Esophagus muscularis mucosa (tissue), 4 donors: ENCODE measurements around the gene RBSN. TPM values are rescaled to one million over a fixed set of nuclear protein-coding genes. Genes with fewer than 3 reads are reported as not detected.

Source experiments
- DNase-seq: peaks from one replicate; pipeline ENCODE4 v3.0.0-alpha.2; 2017; ENCODE audit errors: extremely low spot score
- H3K27ac ChIP-seq, 4 donors: fragments of 200-600 bp; sonication (generic); replicated peaks in 1 of 4; 1 replicate in 3 of 4; 2 replicates in 1 of 4; pipeline ENCODE4 v1.5.1; 2016 to 2019; ENCODE audit warnings: mild to moderate bottlenecking in 1 of 4
- H3K27me3 ChIP-seq, 4 donors: fragments of 200-600 bp; sonication (generic); one replicate each; pipeline versions ENCODE4 v1.5.1 to v1.6.0; 2016 to 2019
- H3K36me3 ChIP-seq, 4 donors: fragments of 200-600 bp; sonication (generic); one replicate each; pipeline ENCODE4 v1.5.1; 2016 to 2019
- H3K4me1 ChIP-seq, 4 donors: fragments of 200-600 bp; sonication (generic); one replicate each; pipeline ENCODE4 v1.5.1; 2016 to 2019
- H3K4me3 ChIP-seq, 4 donors: fragments of 200-600 bp; sonication (generic); 1 replicate in 2 of 4; 2 replicates in 2 of 4; pipeline ENCODE4 v1.5.1; 2016 to 2019; ENCODE audit warnings: mild to moderate bottlenecking in 4 of 4, moderate library complexity in 1 of 4
- H3K9me3 ChIP-seq, 4 donors: fragments of 200-600 bp; sonication (generic); 1 replicate in 3 of 4; 2 replicates in 1 of 4; pipeline ENCODE4 v1.5.1; 2016 to 2019
- EP300 ChIP-seq: sonication (generic); formaldehyde crosslinking; IDR thresholded peaks from one replicate; pipeline ENCODE4 v1.6.1; 2017; ENCODE audit warnings: antibody characterized with exemption
- POLR2A ChIP-seq: fragments of 450-650 bp; IDR thresholded peaks from one replicate; pipeline ENCODE4 v1.6.1; 2017; ENCODE audit warnings: antibody characterized with exemption, moderate library complexity, mild to moderate bottlenecking, low read depth
- POLR2AphosphoS5 ChIP-seq, 2 donors: sonication (generic); formaldehyde crosslinking; IDR thresholded peaks; one replicate each; pipeline ENCODE4 v1.6.1; 2017; ENCODE audit warnings: antibody characterized with exemption in 2 of 2
- WGBS: methylation state at CpG from one replicate; pipeline ENCODE4 v1.1.5; 2018; 5-methylcytosine and 5-hydroxymethylcytosine counted together
- intact Hi-C: fragments of 100-400 bp; cut with DNase I; formaldehyde crosslinking; loops from one replicate; pipeline ENCODE4 v1.15.1; 2023
- total RNA-seq, 4 donors: library from RNA; depleted of rRNA; stranded (reverse); fragments of >200 nt; gene quantifications; one replicate each; pipeline versions ENCODE4 v1.1.0 to v1.2.1, GENCODE V29; 2016
- TF ChIP-seq, protein P1 (sequence below), 3 experiments: fragments of 200-600 bp in 2 of 3; fragments of 450-650 bp in 1 of 3; sonication (generic) in 2 of 3; IDR thresholded peaks; one replicate each; pipeline ENCODE4 v1.5.1; 2017 to 2019; ENCODE audit warnings: antibody characterized with exemption in 3 of 3, mild to moderate bottlenecking in 2 of 3, moderate library complexity in 1 of 3

RBSN gene
- total RNA-seq, 4 donors from 2014 or later: 31.6 to 45.7 (median 39.0) TPM

DNA sequence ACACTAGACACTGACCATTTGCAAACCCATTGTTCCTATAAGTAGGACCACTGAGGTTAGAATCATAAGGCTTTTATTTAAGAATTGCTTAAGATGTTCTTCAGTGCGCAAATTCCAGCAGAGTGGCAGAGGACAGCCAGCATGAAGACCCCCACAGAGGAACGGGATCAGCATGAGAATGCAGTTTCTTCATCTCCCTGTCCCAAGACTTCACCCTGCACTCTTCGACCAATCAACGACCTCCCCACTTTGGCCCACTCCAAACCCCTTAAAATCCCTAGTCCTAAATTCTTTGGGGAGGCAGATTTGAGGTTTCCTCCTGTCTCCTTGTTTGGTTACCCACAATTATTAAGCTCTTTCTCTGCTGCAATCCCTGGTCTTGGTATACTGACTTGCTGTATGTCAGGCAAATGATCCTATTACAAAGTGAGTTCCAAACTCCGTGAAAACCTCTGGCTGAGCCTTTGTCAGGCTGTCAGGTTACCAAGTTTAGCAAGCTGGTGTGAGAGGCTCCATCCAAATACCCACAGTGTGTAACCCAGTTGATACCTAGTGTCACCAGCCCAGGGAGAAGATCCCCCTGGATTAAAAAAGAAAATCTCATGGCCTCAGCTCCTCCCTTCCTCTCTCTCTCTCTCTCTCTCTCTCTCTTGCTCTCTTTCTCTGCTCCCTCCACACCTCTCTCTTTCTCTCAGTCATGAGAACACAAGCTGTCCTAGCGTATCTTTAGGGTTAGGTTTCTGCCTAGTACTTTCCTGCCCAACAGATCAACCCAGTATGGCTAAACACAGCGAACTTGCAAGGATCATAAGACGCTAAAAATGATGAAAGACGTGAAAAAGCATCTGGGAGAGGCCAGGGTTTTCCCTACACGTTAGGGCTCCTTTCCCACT is 15.8 kb upstream of the RBSN start:
- intact Hi-C loops: loop anchor here (10.0 kb wide), 1 partner anchor 440 kb away; no protein-coding TSS in a partner anchor
- Histone ChIP-seq H3K27me3 (peaks cover 0 to 14% (median 0%) of the 10 kb centered on the region in 4 donors), H3K27ac (no peak overlapping the region), H3K4me1 (peaks cover 0 to 7% (median 0%) of the 10 kb centered on the region in 4 donors), H3K4me3 (no peak overlapping the region), H3K36me3 (no peaks in the 10 kb centered on the region), H3K9me3 (no peaks in the 10 kb centered on the region)
- no peak for DNase-seq
- WGBS: 74% methylated on average over 10 of the region's 10 CpGs
- TF ChIP-seq POLR2A (no peak), EP300 (no peak), POLR2AphosphoS5 (IDR thresholded peaks at IDR 0.05) (no peak)
- TF ChIP-seq, protein P1, sequence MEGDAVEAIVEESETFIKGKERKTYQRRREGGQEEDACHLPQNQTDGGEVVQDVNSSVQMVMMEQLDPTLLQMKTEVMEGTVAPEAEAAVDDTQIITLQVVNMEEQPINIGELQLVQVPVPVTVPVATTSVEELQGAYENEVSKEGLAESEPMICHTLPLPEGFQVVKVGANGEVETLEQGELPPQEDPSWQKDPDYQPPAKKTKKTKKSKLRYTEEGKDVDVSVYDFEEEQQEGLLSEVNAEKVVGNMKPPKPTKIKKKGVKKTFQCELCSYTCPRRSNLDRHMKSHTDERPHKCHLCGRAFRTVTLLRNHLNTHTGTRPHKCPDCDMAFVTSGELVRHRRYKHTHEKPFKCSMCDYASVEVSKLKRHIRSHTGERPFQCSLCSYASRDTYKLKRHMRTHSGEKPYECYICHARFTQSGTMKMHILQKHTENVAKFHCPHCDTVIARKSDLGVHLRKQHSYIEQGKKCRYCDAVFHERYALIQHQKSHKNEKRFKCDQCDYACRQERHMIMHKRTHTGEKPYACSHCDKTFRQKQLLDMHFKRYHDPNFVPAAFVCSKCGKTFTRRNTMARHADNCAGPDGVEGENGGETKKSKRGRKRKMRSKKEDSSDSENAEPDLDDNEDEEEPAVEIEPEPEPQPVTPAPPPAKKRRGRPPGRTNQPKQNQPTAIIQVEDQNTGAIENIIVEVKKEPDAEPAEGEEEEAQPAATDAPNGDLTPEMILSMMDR (IDR thresholded peaks at IDR 0.05): no peak

DNA sequence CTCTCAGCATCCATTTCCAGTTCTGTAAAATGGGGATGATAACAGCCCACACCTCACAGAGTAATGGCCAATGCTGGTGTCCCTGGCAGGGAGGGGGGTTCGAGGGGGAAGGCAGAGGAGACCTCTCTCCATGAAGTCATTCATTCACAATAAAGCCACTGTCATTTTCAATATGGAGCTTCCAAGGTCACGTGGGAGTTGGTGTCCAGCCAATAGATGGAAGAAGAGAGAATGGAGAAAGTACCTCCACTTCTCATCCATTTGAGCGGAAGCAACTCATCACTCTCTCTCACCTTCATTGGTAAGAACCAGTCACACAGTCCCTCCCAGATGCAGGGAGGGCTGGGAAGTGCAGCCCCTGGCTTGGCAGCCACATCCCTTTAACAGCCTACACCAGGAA is 14.9 kb upstream of the RBSN start:
- no peak for DNase-seq
- H3K27ac ChIP-seq: no peak overlapping the region
- H3K27me3 ChIP-seq: peaks cover 0 to 9% (median 0%) of the 10 kb centered on the region in 4 donors
- intact Hi-C loops: loop anchor here (10.0 kb wide), 1 partner anchor 441 kb away; no protein-coding TSS in a partner anchor
- no peaks in the 10 kb centered on the region for H3K9me3 ChIP-seq
- no peaks in the 10 kb centered on the region for H3K36me3 ChIP-seq
- peaks cover 0 to 5% (median 0%) of the 10 kb centered on the region in 4 donors for H3K4me1 ChIP-seq
- 85% methylated on average over 3 of the region's 3 CpGs for WGBS
- no peak overlapping the region for H3K4me3 ChIP-seq
- no peak for TF ChIP-seq POLR2AphosphoS5 (IDR thresholded peaks at IDR 0.05)

DNA sequence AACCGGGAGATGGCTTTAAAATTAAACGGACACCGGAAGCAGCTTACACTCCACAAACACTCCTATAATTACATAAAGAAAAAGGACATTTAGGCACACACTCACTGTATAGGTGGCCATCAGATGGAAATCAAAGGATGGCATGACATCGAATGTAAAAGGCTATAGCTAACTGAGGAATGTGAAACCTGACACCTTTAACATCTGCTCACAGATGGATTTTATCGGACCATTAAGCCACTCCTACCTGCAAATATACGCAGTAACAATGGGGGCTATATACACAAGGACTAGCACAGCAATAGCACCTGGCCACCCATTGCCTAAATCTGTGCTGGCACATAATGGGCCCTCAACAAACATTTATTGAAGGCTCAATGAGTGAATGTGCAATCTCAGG is 14.5 kb upstream of the RBSN start:
- Histone ChIP-seq H3K36me3 (no peaks in the 10 kb centered on the region), H3K9me3 (no peaks in the 10 kb centered on the region), H3K27me3 (peaks cover 0 to 5% (median 0%) of the 10 kb centered on the region in 4 donors), H3K4me3 (no peak overlapping the region), H3K27ac (no peak overlapping the region), H3K4me1 (peaks cover 0 to 1% (median 0%) of the 10 kb centered on the region in 4 donors)
- intact Hi-C loops: loop anchor here (10.0 kb wide), 1 partner anchor 441 kb away; no protein-coding TSS in a partner anchor
- DNase-seq: no peak
- 46% methylated on average over 6 of the region's 6 CpGs for WGBS
- no peak for TF ChIP-seq POLR2AphosphoS5 (IDR thresholded peaks at IDR 0.05)
- TF ChIP-seq EP300: no peak
- TF ChIP-seq, protein P1 (IDR thresholded peaks at IDR 0.05): no peak
- TF ChIP-seq POLR2A: no peak

DNA sequence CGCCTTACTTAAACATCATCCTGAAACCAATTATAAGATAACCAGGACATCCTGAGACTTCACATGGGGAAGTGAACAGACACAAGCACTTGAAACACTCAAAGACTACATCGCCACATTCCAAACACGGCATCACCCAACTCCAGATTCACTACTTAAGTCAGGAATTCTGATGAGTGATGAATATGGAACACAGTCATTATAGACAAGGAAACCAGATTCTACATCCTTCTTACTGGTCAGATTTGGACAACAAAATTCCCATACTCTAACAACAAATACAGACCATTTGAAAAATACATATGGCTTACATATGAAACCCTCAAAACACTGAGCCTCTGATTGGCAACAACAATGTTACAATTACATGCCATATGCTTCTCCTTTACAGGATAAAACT is 13.1 kb upstream of the RBSN start:
- 81% methylated on average over 3 of the region's 3 CpGs for WGBS
- intact Hi-C loops: loop anchor here (10.0 kb wide), 1 partner anchor 443 kb away; no protein-coding TSS in a partner anchor
- no peak overlapping the region for H3K27ac ChIP-seq

DNA sequence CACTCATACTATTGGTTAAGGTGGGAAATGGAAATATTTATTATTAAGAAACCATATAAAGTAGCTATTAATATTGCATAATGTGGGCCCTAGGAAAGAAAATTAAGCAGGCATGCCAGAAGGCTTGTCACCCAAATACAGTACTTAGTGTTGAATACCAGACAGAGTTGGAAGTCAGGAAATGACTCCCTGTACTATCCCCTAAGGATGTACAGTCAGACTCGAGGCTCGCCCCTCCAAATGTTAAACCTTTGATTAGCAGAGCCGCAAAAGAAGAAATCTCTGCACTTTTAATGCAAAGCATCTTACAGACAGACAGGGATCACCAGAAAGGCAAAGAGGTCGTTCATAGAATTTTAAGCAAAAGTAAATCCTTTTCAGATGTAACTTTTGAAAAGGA is 11.3 kb upstream of the RBSN start:
- Histone ChIP-seq H3K27ac (no peak overlapping the region), H3K4me1 (peaks cover 3 to 8% (median 7%) of the 10 kb centered on the region in 4 donors), H3K9me3 (no peaks in the 10 kb centered on the region), H3K4me3 (no peak overlapping the region), H3K36me3 (no peaks in the 10 kb centered on the region), H3K27me3 (no peaks in the 10 kb centered on the region)
- no peak for DNase-seq
- TF ChIP-seq, protein P1 (IDR thresholded peaks at IDR 0.05): no peak
- TF ChIP-seq POLR2AphosphoS5 (IDR thresholded peaks at IDR 0.05): no peak
- TF ChIP-seq EP300: no peak
- no peak for TF ChIP-seq POLR2A
- WGBS: 77% methylated on average over 4 of the region's 4 CpGs
- intact Hi-C loops: loop anchor here (10.0 kb wide), 1 partner anchor 445 kb away; no protein-coding TSS in a partner anchor

More for the DNA sequence above, 13.1 kb upstream of the RBSN start:
- Histone ChIP-seq H3K4me3 (no peak overlapping the region), H3K9me3 (no peaks in the 10 kb centered on the region), H3K27me3 (no peaks in the 10 kb centered on the region), H3K4me1 (peaks cover 3 to 8% (median 7%) of the 10 kb centered on the region in 4 donors), H3K36me3 (no peaks in the 10 kb centered on the region)
- TF ChIP-seq POLR2AphosphoS5 (IDR thresholded peaks at IDR 0.05): no peak
- no peak for TF ChIP-seq POLR2A
- no peak for TF ChIP-seq EP300
- TF ChIP-seq, protein P1 (IDR thresholded peaks at IDR 0.05): no peak
- DNase-seq: no peak
